ENCODE results near the gene MIA3.

- TF ChIP-seq CTCF (IDR thresholded peaks at IDR 0.05) (no peak), POLR2A (IDR thresholded peaks at IDR 0.05) (no peak)
These were observed 79.9 kb downstream of the MIA3 start for GRCh38 chr1:222697826-222698225.
